GM12878 (cell line): ENCODE data around the gene HTRA3. TPM values are rescaled to one million over a fixed set of nuclear protein-coding genes. Genes with fewer than 3 reads are reported as not detected.

Experiments
- ATAC-seq: fragments of 200-7000 bp; cut with Tn5 transposase; 3 replicates; pipeline ENCODE4 v1.9.1; 2020; ENCODE audit warnings: mild to moderate bottlenecking, moderate library complexity
- BruUV-seq: library from RNA; stranded (reverse); fragments of 400-500 nt; replicated peaks from 2 replicates; lab custom pipeline; 2021; lab: Mats Ljungman, UMichigan
- CTCF ChIA-PET: fragments of 300-600 bp; sonication (Branson Sonifier 250); formaldehyde crosslinking; extraction: SDS; loops from one replicate; lab custom pipeline; 2021; ENCODE audit warnings: inconsistent platforms; lab: Yijun Ruan, JAX
- POLR2A ChIA-PET: fragments of 350-600 bp; formaldehyde crosslinking; extraction: SDS; loops from one replicate; lab custom pipeline; 2021; ENCODE audit warnings: inconsistent platforms; lab: Charles Lee
- RAD21 ChIA-PET: fragments of 300-600 bp; sonication (Branson Sonifier 250); formaldehyde crosslinking; loops from one replicate; lab custom pipeline; 2023; ENCODE audit warnings: antibody characterized with exemption; ENCODE audit not compliant: unreplicated experiment; lab: Charles Lee
- SMC1A ChIA-PET: fragments of 300-600 bp; sonication (Branson Sonifier 250); formaldehyde crosslinking; loops from one replicate; lab custom pipeline; 2023; ENCODE audit not compliant: unreplicated experiment, uncharacterized antibody; lab: Charles Lee
- DNase-seq: peaks from one replicate; pipeline ENCODE4 v3.0.0-alpha.2; 2011; ENCODE audit warnings: low read depth, low spot score
- FAIRE-seq: peaks from 3 replicates; lab custom pipeline; 2011; peaks lifted over from hg19 to GRCh38; lab: Jason Lieb, UNC
- H2AFZ ChIP-seq: 2 replicates; pipeline ENCODE4 v1.6.0; 2011; ENCODE audit warnings: low read depth, low read length, control low read depth; ENCODE audit not compliant: control insufficient read depth
- H3K27ac ChIP-seq: 2 replicates; pipeline ENCODE4 v1.5.1; 2011; ENCODE audit warnings: control low read depth; ENCODE audit not compliant: control insufficient read depth, insufficient read depth
- H3K27me3 ChIP-seq, 2 experiments: replicated peaks in 1 of 2; 2 replicates each; pipeline versions ENCODE4 v1.6.0 to v1.6.1; 2011; ENCODE audit warnings: low read length in 1 of 2; ENCODE audit not compliant: control insufficient read depth in 2 of 2, insufficient read depth in 2 of 2
- H3K36me3 ChIP-seq, 2 experiments: 2 replicates each; pipeline ENCODE4 v1.5.1; 2011; ENCODE audit warnings: low read length in 1 of 2; ENCODE audit not compliant: control insufficient read depth in 2 of 2, insufficient read depth in 2 of 2
- H3K4me1 ChIP-seq: 2 replicates; pipeline ENCODE4 v1.6.1; 2011; ENCODE audit warnings: mild to moderate bottlenecking, low read length, moderate library complexity, mixed read lengths; ENCODE audit not compliant: control insufficient read depth, insufficient read depth
- H3K4me2 ChIP-seq: 2 replicates; pipeline ENCODE4 v1.6.0; 2011; ENCODE audit warnings: control low read depth; ENCODE audit not compliant: control insufficient read depth, insufficient read depth
- H3K4me3 ChIP-seq: fragments of 200-600 bp; sonication (generic); 2 replicates; pipeline ENCODE4 v1.5.1; 2016
- H3K79me2 ChIP-seq: 2 replicates; pipeline ENCODE4 v1.6.0; 2011; ENCODE audit warnings: low read length; ENCODE audit not compliant: control insufficient read depth, insufficient read depth
- H3K9ac ChIP-seq: 2 replicates; pipeline ENCODE4 v1.8.0; 2011; ENCODE audit warnings: low read length, control low read depth, mixed read lengths; ENCODE audit not compliant: control insufficient read depth, insufficient read depth
- H3K9me3 ChIP-seq: replicated peaks from 3 replicates; pipeline ENCODE4 v1.5.1; 2011; ENCODE audit warnings: mild to moderate bottlenecking, low read length; ENCODE audit not compliant: control insufficient read depth, insufficient read depth
- H4K20me1 ChIP-seq: 2 replicates; pipeline ENCODE4 v1.6.0; 2011; ENCODE audit not compliant: control insufficient read depth, insufficient read depth
- CBFB ChIP-seq: IDR thresholded peaks from 2 replicates; pipeline ENCODE4 v1.6.1; 2016; ENCODE audit warnings: antibody characterized with exemption, low read depth
- EP300 ChIP-seq, 2 experiments: fragments of 150-350 bp in 1 of 2; IDR thresholded peaks; 2 replicates each; pipeline ENCODE4 v1.6.1; 2011 to 2012; ENCODE audit warnings: low read depth in 2 of 2, low read length in 2 of 2, borderline replicate concordance in 1 of 2, improper control_type of control experiment in 1 of 2, inconsistent platforms in 1 of 2; ENCODE audit not compliant: control insufficient read depth in 1 of 2
- MEF2B ChIP-seq: fragments of 450-650 bp; IDR thresholded peaks from 2 replicates; pipeline ENCODE4 v1.6.1; 2018; ENCODE audit warnings: mild to moderate bottlenecking, moderate library complexity; ENCODE audit not compliant: partially characterized antibody, poor library complexity, severe bottlenecking
- NR2C1 ChIP-seq: fragments of 450-650 bp; IDR thresholded peaks from 2 replicates; pipeline ENCODE4 v1.6.1; 2017; ENCODE audit warnings: antibody characterized with exemption, mild to moderate bottlenecking, moderate library complexity
- POLR2AphosphoS2 ChIP-seq: IDR thresholded peaks from 2 replicates; pipeline ENCODE4 v1.6.1; 2011; ENCODE audit warnings: low read depth, mild to moderate bottlenecking, low read length, improper control_type of control experiment, moderate library complexity
- RUNX3 ChIP-seq: IDR thresholded peaks from 2 replicates; pipeline ENCODE4 v1.6.1; 2012; ENCODE audit warnings: low read length, inconsistent platforms
- SREBF1 ChIP-seq: IDR thresholded peaks from 2 replicates; pipeline ENCODE4 v1.6.1; 2012; ENCODE audit warnings: mild to moderate bottlenecking, low read length
- SREBF2 ChIP-seq: IDR thresholded peaks from 2 replicates; pipeline ENCODE4 v1.6.1; 2012; ENCODE audit warnings: mild to moderate bottlenecking, low read length
- SUZ12 ChIP-seq: fragments of 200-600 bp; sonication (generic); IDR thresholded peaks from one replicate; pipeline ENCODE4 v1.6.1; 2018; ENCODE audit warnings: antibody characterized with exemption, mild to moderate bottlenecking; ENCODE audit not compliant: unreplicated experiment
- TARDBP ChIP-seq: IDR thresholded peaks from 2 replicates; pipeline ENCODE4 v1.6.1; 2016; ENCODE audit warnings: borderline replicate concordance
- WRNIP1 ChIP-seq: IDR thresholded peaks from 2 replicates; pipeline ENCODE4 v1.6.1; 2011; ENCODE audit warnings: low read depth, low read length, improper control_type of control experiment, borderline replicate concordance
- YY1 ChIP-seq: IDR thresholded peaks from 2 replicates; pipeline ENCODE4 v1.6.1; 2011; ENCODE audit warnings: low read depth, mild to moderate bottlenecking, low read length
- WGBS: methylation state at CpG from one replicate; pipeline ENCODE4 v1.1.6; 2016; ENCODE audit warnings: low lambda C conversion rate; ENCODE audit not compliant: insufficient replicate concordance, insufficient coverage; ENCODE audit errors: missing lambda C conversion rate; 5-methylcytosine and 5-hydroxymethylcytosine counted together
- in situ Hi-C: fragments of 300-500 bp; cut with MboI; formaldehyde crosslinking; loops from 9 replicates; pipeline ENCODE4 v1.14.3; 2018; ENCODE audit warnings: mixed read lengths
- intact Hi-C: fragments of 100-400 bp; cut with micrococcal nuclease; formaldehyde crosslinking; loops from one replicate; pipeline ENCODE4 v1.14.2; 2022; ENCODE audit not compliant: unreplicated experiment
- polyA plus RNA-seq, 11 experiments: library from polyadenylated mRNA; depleted of rRNA in 4 of 11; unstranded in 6 of 11; stranded (reverse) in 5 of 11; fragments of >200 nt; fragmentation: Nextera tagmentation in 4 of 11; fragmentation: Illumina TruSeq in 1 of 11; extraction: Ambion mirVana in 4 of 11; extraction: Trizol in 1 of 11; gene quantifications; 1 replicate in 1 of 11; 2 replicates in 10 of 11; pipeline versions ENCODE4 v1.2.1 to v1.2.3, GENCODE V29; 2011 to 2016; ENCODE audit warnings: inconsistent platforms in 2 of 11, missing spikeins in 2 of 11, low read depth in 1 of 11
- total RNA-seq, 4 experiments: library from RNA; depleted of rRNA in 3 of 4; stranded (reverse); fragments of >200 nt in 3 of 4; fragmentation: Illumina TruSeq in 1 of 4; extraction: Trizol in 1 of 4; gene quantifications; 2 replicates each; pipeline versions ENCODE4 v1.2.1 to v1.2.3, GENCODE V29; 2013 to 2021
- TF ChIP-seq, protein P1 (sequence below): fragments of 450-650 bp; IDR thresholded peaks from 2 replicates; pipeline ENCODE4 v1.6.1; 2017; ENCODE audit warnings: borderline replicate concordance
- TF ChIP-seq, protein P2 (sequence below): IDR thresholded peaks from 2 replicates; pipeline ENCODE4 v1.6.1; 2012; ENCODE audit warnings: low read depth, low read length, improper control_type of control experiment

HTRA3 gene
- total and polyA plus RNA-seq, 10 of the 15 experiments (the other 5 are each of a cell fraction or from before 2014, with no cell fraction given) = 0.04 to 1.2 (median 0.08) TPM; not detected in 7

GRCh38 chr4:8321220-8321619 lies 51.7 kb downstream of the HTRA3 start:
- ChIA-PET POLR2A (no interaction called here), CTCF (no interaction called here)
- no peak for FAIRE-seq

More at GRCh38 chr4:8321220-8321619, 51.7 kb downstream of the HTRA3 start:
- DNase-seq (no peak), ATAC-seq (no peak)
- intact Hi-C loops (loop anchor here (10.0 kb wide), 1 partner anchor 84 kb away; no protein-coding TSS in a partner anchor), in situ Hi-C loops (no loop called here)
- TF ChIP-seq WRNIP1 (no peak), SREBF1 (no peak), TARDBP (no peak), SUZ12 (no peak), RUNX3 (no peak), SREBF2 (no peak), NR2C1 (no peak), CBFB (no peak), POLR2AphosphoS2 (no peak), YY1 (no peak), EP300 (IDR thresholded peaks at IDR 0.05; ENCODE audit: borderline replicate concordance in 1 of 2, control insufficient read depth in 1 of 2, low read depth in 2 of 2, low read length in 2 of 2) (no peak), MEF2B (no peak)
- TF ChIP-seq, protein P1, sequence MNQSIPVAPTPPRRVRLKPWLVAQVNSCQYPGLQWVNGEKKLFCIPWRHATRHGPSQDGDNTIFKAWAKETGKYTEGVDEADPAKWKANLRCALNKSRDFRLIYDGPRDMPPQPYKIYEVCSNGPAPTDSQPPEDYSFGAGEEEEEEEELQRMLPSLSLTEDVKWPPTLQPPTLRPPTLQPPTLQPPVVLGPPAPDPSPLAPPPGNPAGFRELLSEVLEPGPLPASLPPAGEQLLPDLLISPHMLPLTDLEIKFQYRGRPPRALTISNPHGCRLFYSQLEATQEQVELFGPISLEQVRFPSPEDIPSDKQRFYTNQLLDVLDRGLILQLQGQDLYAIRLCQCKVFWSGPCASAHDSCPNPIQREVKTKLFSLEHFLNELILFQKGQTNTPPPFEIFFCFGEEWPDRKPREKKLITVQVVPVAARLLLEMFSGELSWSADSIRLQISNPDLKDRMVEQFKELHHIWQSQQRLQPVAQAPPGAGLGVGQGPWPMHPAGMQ = no peak
- TF ChIP-seq, protein P2, sequence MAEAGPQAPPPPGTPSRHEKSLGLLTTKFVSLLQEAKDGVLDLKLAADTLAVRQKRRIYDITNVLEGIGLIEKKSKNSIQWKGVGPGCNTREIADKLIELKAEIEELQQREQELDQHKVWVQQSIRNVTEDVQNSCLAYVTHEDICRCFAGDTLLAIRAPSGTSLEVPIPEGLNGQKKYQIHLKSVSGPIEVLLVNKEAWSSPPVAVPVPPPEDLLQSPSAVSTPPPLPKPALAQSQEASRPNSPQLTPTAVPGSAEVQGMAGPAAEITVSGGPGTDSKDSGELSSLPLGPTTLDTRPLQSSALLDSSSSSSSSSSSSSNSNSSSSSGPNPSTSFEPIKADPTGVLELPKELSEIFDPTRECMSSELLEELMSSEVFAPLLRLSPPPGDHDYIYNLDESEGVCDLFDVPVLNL = no peak
- 30% methylated on average over 2 of the region's 2 CpGs for WGBS
- H3K36me3 ChIP-seq = no peaks in the 10 kb centered on the region
- no peaks in the 10 kb centered on the region for H3K9me3 ChIP-seq
- ChIA-PET SMC1A (no interaction called here), RAD21 (no interaction called here)
- H3K4me3 ChIP-seq = no peak overlapping the region
- H3K79me2 ChIP-seq = no peaks in the 10 kb centered on the region
- H3K4me1 ChIP-seq = no peaks in the 10 kb centered on the region
- no peak overlapping the region for H3K9ac ChIP-seq
- BruUV-seq = no TSS peak
- H3K4me2 ChIP-seq = no peak overlapping the region
- H3K27ac ChIP-seq = no peak overlapping the region
- no peaks in the 10 kb centered on the region for H4K20me1 ChIP-seq
- H2AFZ ChIP-seq = no peak overlapping the region
- peaks cover 0 to 1% of the 10 kb centered on the region in 2 experiments; a peak in 2 of 4 replicates for H3K27me3 ChIP-seq
